ENCODE results near the gene SGCG.

The SGCG gene

DNA sequence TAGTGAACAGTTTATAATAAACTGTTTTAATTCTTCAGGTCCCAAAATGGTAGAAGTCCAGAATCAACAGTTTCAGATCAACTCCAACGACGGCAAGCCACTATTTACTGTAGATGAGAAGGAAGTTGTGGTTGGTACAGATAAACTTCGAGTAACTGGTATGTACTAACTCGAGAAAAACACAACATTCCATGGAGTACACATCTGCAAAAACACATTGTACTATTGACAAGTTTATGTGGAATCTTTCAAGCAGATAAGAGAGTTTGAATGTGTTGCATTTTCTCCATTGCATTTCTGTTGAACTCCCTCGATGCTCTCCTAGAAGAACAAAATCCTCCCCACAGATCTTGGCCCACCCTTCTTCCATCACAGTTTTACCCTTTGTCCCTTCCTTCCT is 98.5 kb downstream of the SGCG start:
- TF ChIP-seq GATA2 (IDR thresholded peaks at IDR 0.05; ENCODE audit: low read depth, low read length) = no peak
- no peak for TF ChIP-seq GATA3 (IDR thresholded peaks at IDR 0.05; ENCODE audit: low read depth, low read length)

DNA sequence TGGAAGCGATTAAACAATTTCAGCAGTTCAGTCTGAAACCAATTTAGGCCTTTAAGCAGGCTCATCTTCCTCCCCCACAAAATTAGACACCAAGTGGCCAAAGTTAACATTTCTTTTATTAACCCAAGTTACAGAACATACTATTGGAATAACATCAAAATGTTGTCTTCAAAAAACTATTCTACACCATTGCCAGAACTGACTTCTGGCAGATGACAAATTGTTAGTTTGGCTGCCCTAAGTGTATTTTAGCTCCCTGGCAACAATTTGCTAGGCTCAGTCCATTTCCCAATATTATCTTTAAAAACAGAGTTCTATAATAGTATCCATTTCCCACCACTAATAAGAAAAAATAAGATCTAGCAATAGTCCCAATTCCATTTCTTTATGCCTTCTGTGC is 107.8 kb downstream of the SGCG start:
- TF ChIP-seq GATA3 (IDR thresholded peaks at IDR 0.05; ENCODE audit: low read depth, low read length) (no peak), GATA2 (IDR thresholded peaks at IDR 0.05; ENCODE audit: low read depth, low read length) (no peak)

DNA sequence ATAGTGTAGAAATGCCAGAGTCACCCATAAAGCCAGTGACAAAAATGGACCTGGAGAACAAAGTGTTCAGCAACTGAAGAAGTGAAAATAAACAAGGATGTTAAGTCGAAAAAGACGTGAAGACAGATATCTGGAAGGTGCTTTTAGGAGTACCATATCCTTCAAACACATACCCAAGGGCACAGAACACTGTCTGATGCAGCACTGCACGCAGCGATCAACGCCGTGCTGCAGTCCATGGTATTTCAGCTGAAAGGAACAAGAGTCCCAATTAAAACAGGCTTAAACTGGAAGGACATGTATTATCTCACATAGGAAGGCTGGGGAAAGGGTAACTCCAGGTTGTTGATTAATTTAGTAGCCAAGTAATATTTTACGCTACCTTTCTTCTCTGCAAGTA is 108.2 kb downstream of the SGCG start:
- TF ChIP-seq GATA2 (IDR thresholded peaks at IDR 0.05; ENCODE audit: low read depth, low read length) (no peak), GATA3 (IDR thresholded peaks at IDR 0.05; ENCODE audit: low read depth, low read length) (no peak)

DNA sequence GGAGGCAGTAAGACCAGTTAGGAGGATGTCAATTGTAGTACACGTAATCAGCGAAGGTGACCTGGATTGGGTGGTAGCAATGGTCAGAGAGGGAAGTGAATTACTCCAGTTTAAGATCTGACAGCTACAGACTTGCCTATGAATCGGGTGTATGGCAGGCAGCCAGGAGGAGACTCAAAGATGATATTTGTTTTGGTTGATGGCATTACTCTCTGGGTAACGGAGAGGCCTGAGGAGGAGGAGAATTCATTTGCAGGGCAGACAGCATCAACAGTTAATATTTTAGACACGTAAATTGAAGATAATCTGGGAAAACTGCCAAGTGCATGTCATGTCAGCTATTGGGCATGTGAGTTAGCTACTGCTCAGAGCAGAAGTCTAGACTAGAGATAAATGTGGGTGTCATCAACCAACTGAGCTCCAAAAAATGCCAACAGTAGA is 109.2 kb downstream of the SGCG start:
- TF ChIP-seq GATA3 (IDR thresholded peaks at IDR 0.05; ENCODE audit: low read depth, low read length) (no peak), GATA2 (IDR thresholded peaks at IDR 0.05; ENCODE audit: low read depth, low read length) (no peak)

DNA sequence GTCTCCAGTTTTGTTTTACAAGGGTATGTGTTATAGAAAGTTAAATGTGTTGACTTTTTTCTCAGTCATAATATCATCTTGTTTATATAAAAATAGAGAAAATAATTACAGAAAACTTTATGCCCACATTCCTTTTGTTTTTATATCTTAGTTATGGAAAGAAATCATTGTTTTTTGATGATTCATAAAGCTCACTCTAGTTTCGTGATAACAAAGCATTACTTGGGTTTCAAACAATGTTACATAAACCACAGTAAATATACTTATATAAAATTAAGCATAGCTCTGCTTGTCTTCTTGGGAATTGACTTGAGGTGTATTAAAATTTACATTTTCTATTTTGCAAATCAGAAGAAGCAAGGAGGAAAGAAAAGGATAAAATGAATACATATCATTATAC is 111.8 kb downstream of the SGCG start:
- TF ChIP-seq GATA2 (IDR thresholded peaks at IDR 0.05; ENCODE audit: low read depth, low read length) (no peak), GATA3 (IDR thresholded peaks at IDR 0.05; ENCODE audit: low read depth, low read length) (no peak)

DNA sequence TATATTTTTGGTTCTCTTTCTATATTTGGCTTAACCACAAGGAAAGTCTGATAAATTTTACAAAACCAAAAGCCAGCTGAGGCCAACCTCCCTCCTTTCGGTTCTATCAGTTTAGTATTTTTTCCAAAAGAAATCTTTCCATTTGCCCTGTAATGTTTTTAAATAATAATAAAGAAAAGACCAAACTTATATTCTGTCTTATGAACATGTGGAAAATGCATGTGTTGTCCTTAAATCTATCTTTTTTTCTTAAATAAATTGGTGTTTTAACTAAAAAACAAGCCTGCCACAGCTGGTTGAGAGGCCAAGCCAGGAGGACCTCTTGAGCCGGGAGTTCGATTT is 139.1 kb downstream of the SGCG start:
- TF ChIP-seq GATA3 (IDR thresholded peaks at IDR 0.05; ENCODE audit: low read depth, low read length) (no peak), GATA2 (IDR thresholded peaks at IDR 0.05; ENCODE audit: low read depth, low read length) (no peak)

DNA sequence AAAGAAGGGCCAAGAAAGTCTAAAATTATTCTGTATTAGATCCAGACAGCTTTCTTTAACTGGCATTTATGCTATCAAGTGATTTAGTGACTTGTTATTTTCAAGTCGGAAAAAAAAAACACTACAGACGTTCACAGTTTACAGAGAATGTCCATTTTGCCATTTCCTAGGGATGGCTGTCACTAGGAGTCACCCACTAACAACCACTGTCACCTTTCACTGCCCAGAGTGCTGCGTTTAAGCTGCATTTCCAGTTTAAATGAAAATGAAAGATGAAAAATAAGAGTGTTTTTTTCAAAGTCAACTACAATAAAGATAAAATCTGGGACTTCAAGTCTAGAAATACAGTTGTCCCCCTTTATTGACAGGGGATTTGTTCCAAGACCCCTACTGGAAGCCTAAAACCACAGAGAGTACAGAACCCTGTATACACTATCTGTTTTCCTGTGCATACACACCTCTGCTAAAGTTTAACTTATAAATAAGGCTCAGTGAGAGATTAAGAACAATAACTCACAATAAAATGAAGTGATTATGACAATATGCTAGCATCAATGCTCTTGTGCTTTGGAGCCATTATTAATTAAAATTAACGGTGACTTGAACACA is 140.3 kb downstream of the SGCG start:
- no peak for TF ChIP-seq GATA3 (IDR thresholded peaks at IDR 0.05; ENCODE audit: low read depth, low read length)

DNA sequence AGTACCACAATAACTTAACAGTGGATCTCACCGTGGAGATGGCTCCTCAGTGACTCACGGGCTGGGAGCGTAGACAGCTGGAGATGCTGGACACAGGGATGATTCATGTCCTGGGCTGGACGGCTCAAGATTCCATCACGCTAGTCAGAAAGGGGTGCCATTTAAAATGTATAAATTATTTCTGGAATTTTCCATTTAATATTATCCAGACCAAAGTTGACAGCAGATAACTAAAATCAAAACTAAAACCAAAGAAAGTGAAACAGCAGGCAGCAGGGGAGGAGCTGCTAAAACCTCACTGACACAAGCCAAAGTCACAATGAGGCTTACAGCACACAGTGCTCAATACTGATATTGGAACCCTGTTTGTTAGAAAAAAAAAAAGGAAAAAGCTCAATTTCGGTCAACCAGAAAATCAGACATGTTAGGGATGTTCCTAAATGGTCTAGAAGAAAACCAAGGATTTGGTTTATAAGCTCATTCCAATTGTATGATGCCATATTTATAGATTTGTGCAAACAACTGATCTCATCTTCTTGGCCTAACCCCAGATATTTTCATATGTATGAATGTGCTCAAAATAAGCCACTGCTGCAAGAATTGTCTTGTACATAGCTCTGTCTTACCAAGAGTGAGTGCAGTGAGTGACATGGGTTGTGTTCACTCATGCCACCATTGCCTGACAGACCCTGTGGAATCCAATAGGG is 140.9 kb downstream of the SGCG start:
- TF ChIP-seq GATA2 (IDR thresholded peaks at IDR 0.05; ENCODE audit: low read depth, low read length) = no peak
- TF ChIP-seq GATA3 (IDR thresholded peaks at IDR 0.05; ENCODE audit: low read depth, low read length) = no peak

DNA sequence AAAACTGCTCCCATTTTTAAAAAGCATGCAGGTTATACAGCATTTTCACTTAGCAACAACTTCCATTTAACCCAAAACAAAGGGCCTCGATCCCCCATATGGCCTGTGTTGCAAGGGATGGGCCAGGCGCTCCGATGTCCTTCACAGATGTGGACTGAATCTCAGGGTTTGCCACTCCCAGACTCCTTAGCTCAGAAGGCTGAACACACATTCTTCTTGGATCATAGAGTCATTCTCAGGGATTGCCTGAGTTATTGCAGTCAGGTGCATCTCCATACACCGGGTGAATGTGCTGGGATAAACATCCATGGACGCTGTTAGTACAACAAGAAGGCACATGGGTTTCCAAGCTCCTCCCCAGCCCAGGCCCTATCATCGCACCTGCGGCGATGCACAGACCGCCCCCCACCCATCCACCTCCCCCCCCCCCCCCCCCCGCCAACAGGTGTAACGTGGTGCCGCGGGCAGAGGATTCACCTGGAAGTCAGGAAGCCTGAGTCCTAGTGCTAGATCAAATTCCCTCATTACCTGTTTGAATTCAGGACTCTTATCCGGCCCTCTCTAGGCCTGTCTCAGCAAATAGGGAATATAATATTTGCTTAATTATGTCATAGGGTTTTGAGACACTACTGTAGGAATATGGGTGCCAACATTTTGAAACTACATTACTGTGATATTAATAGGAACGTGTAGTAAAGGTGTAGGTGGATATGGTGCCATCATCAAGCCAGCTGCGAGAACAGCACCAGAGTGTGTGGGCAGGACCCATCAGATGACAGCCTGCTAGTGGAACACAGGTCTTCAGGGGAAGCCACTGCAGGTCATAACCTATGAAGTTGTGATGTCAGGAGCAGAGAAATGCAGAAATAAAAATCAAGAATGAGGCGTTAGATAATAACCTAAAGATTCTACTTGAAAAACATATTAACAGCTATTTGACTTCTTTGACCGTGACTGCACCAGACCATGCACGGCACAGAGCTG is 141.9 kb downstream of the SGCG start:
- no peak for TF ChIP-seq GATA3 (IDR thresholded peaks at IDR 0.05; ENCODE audit: low read depth, low read length)
- no peak for TF ChIP-seq GATA2 (IDR thresholded peaks at IDR 0.05; ENCODE audit: low read depth, low read length)

DNA sequence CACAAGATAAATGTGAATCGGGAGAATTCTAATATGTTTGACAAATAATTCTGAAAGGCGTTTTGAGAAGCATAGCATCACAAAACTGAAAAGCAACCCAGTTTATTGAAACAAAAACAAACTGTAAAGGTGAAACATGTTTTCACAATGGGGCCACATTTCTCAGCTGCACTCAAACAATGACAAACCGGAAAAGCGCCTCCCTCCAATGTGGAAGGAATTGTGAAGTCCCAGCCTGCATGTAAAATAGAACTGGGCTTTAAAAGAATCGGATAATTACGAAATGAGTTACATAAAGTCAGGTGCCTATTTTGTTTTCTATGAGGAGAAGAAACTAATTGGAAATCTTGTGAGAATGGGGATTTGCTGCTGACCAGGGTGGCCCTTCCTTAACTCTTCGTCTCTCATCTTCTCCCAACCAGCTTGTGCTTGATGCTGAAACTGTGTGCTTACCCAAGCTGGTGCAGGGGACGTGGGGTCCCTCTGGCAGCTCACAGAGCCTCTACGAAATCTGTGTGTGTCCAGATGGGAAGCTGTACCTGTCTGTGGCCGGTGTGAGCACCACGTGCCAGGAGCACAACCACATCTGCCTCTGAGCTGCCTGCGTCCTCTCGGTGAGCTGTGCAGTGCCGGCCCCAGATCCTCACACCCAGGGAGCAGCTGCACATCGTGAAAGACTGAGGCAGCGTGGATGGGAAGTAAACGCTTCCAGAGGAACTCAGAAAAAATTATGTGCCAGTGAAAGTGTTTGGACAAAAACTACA is 143.3 kb downstream of the SGCG start:
- no peak for TF ChIP-seq GATA2 (IDR thresholded peaks at IDR 0.05; ENCODE audit: low read depth, low read length)
- no peak for TF ChIP-seq GATA3 (IDR thresholded peaks at IDR 0.05; ENCODE audit: low read depth, low read length)

DNA sequence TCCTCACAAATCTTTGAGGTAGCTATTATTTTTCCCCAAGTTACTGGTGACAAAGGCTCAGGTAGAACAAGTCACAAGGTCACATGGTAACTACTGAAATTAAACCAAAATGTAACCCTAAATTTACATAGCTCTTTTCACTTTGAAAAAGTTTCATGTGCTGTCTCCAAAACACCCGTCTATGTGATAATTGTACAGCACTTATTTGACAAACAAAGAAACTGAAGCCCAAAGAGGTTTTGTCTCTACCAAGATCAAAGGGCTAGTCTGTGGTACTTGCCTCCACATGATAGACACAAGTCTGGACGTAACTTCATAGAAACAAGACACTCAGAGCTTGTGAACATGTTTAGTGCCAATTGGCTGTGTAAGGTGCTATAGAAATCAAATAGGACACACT is 144.4 kb downstream of the SGCG start:
- TF ChIP-seq GATA3 (IDR thresholded peaks at IDR 0.05; ENCODE audit: low read depth, low read length) (no peak), GATA2 (IDR thresholded peaks at IDR 0.05; ENCODE audit: low read depth, low read length) (no peak)

DNA sequence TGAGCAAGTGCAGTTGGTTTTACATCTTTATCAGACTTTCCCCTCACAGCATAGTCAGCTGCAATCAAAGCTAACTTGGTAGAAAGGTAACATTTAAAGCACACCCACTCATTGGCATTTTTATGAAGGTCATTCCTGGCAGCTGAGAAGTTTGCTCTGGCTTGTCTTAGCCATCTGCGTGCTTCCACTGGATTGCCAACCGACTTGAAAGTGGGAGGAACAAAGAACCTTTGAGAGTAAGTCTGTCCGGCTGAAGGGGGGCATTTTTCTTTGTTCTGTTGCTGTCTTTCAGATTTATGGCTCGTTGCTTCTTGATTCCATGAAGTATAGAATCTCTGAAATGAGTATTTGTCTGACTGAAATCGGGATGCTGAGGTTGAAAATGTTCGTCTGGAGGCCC is 149.6 kb downstream of the SGCG start:
- TF ChIP-seq GATA2 (IDR thresholded peaks at IDR 0.05; ENCODE audit: low read depth, low read length) (no peak), GATA3 (IDR thresholded peaks at IDR 0.05; ENCODE audit: low read depth, low read length) (no peak)

DNA sequence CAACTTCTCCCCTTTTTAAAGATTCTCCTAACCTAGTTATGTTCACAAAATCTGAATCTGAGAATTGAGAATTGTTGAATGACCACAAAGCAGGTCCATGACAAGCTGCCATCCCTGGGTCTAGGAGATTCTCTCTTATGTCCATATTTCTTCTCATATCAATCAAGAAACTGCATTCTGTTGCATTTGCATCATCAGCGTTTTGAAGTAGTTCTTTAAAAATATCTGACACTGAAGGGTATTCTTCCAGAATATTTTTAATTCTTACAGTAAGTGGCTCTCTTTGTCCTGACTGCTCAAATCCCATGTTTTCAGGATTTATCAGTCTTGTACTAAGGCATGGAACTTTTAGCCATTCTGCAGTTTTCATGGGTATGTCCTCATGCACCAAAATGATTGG is 158.4 kb downstream of the SGCG start:
- TF ChIP-seq GATA2 (IDR thresholded peaks at IDR 0.05; ENCODE audit: low read depth, low read length) (no peak), GATA3 (IDR thresholded peaks at IDR 0.05; ENCODE audit: low read depth, low read length) (no peak)

Data from SH-SY5Y (cell line).